GM19099 (cell line): Measurements from ENCODE around the gene AP2A1.

Experiments
- POLR2A ChIP-seq: IDR thresholded peaks from 3 replicates; pipeline ENCODE4 v1.6.1; 2011; ENCODE audit warnings: low read depth; ENCODE audit not compliant: insufficient read length; ENCODE audit errors: extremely low read depth

The AP2A1 gene

GRCh38 chr19:49848938-49849337, 82.1 kb downstream of the AP2A1 start:
- no peak for TF ChIP-seq POLR2A

GRCh38 chr19:49849433-49850220, 82.8 kb downstream of the AP2A1 start:
- TF ChIP-seq POLR2A: no peak

- no peak for TF ChIP-seq POLR2A
Observed at GRCh38 chr19:49850221-49850486, 83.4 kb downstream of the AP2A1 start.

- TF ChIP-seq POLR2A: peak; percentile 66
Observed at GRCh38 chr19:49850487-49851342, 83.9 kb downstream of the AP2A1 start, which contains the start of gene PTOV1. PTOV1 (plus strand) TSS chr19:49851159.

GRCh38 chr19:49851456-49852259, 84.9 kb downstream of the AP2A1 start:
- peak; percentile 27 for TF ChIP-seq POLR2A

- no peak for TF ChIP-seq POLR2A
Observed at GRCh38 chr19:49852631-49853126, 85.9 kb downstream of the AP2A1 start.

GRCh38 chr19:49853852-49854377, 87.1 kb downstream of the AP2A1 start:
- no peak for TF ChIP-seq POLR2A

GRCh38 chr19:49854378-49855263, 87.8 kb downstream of the AP2A1 start:
- no peak for TF ChIP-seq POLR2A

- no peak for TF ChIP-seq POLR2A
Observed at GRCh38 chr19:49855277-49855675, 88.5 kb downstream of the AP2A1 start.

GRCh38 chr19:49855676-49856573, 89.1 kb downstream of the AP2A1 start:
- no peak for TF ChIP-seq POLR2A

GRCh38 chr19:49856574-49857021, 89.8 kb downstream of the AP2A1 start:
- no peak for TF ChIP-seq POLR2A
